NT2/D1 (cell line): ENCODE results near the gene SYCP2L.
"Not testable (repeated sequence)": the region's sequence is repeated elsewhere in the genome, so short reads cannot be mapped to it uniquely, and the experiment has no call there.

Experiments
- DNase-seq: peaks from one replicate; pipeline ENCODE4 v3.0.0-alpha.2; 2011; ENCODE audit warnings: low read depth, low spot score
- H3K27me3 ChIP-seq: 2 replicates; pipeline ENCODE4 v1.6.0; 2011; ENCODE audit warnings: mild to moderate bottlenecking; ENCODE audit not compliant: insufficient read length, insufficient read depth
- H3K36me3 ChIP-seq: 2 replicates; pipeline ENCODE4 v1.6.1; 2011; ENCODE audit warnings: mild to moderate bottlenecking, low read length, mixed read lengths; ENCODE audit not compliant: insufficient read depth, insufficient read length
- H3K4me1 ChIP-seq: 2 replicates; pipeline ENCODE4 v1.5.1; 2011; ENCODE audit not compliant: insufficient read depth, insufficient read length
- H3K4me3 ChIP-seq: 2 replicates; pipeline ENCODE4 v1.5.1; 2011; ENCODE audit warnings: low read depth; ENCODE audit not compliant: insufficient read length
- H3K9ac ChIP-seq: 2 replicates; pipeline ENCODE4 v1.6.0; 2011; ENCODE audit warnings: low read depth; ENCODE audit not compliant: insufficient read length
- H3K9me3 ChIP-seq: 2 replicates; pipeline ENCODE4 v1.5.1; 2011; ENCODE audit warnings: mild to moderate bottlenecking, low read length; ENCODE audit not compliant: insufficient read depth
- SUZ12 ChIP-seq: IDR thresholded peaks from 2 replicates; pipeline ENCODE4 v1.6.1; 2011; ENCODE audit not compliant: insufficient read length, insufficient read depth; ENCODE audit errors: extremely low read depth
- YY1 ChIP-seq: IDR thresholded peaks from 2 replicates; pipeline ENCODE4 v1.6.1; 2011; ENCODE audit not compliant: insufficient read length, insufficient read depth
- ZNF274 ChIP-seq: IDR thresholded peaks from 2 replicates; pipeline ENCODE4 v1.6.1; 2011; ENCODE audit warnings: mild to moderate bottlenecking, low read depth, low read length

SYCP2L gene

GRCh38 chr6:10995114-10995707 is 108.4 kb downstream of the SYCP2L start:
- DNase-seq = no peak
- Histone ChIP-seq H3K4me3 (no peak overlapping the region), H3K9me3 (no peaks in the 10 kb centered on the region), H3K9ac (no peak overlapping the region), H3K27me3 (no peaks in the 10 kb centered on the region), H3K36me3 (no peaks in the 10 kb centered on the region), H3K4me1 (peaks cover 2% of the 10 kb centered on the region)
- TF ChIP-seq ZNF274 = no peak
- no peak for TF ChIP-seq YY1
- no peak for TF ChIP-seq SUZ12

- no peak for DNase-seq
- Histone ChIP-seq H3K9ac (no peak overlapping the region), H3K27me3 (no peaks in the 10 kb centered on the region), H3K9me3 (no peaks in the 10 kb centered on the region), H3K4me3 (no peak overlapping the region), H3K36me3 (no peaks in the 10 kb centered on the region), H3K4me1 (peaks cover 2% of the 10 kb centered on the region)
- no peak for TF ChIP-seq YY1
- no peak for TF ChIP-seq ZNF274
- TF ChIP-seq SUZ12 = no peak
Observed at GRCh38 chr6:10999994-11000393, 113.1 kb downstream of the SYCP2L start.

GRCh38 chr6:11002176-11002575 is 115.3 kb downstream of the SYCP2L start:
- Histone ChIP-seq H3K4me1 (no peaks in the 10 kb centered on the region), H3K27me3 (no peaks in the 10 kb centered on the region)

DNA sequence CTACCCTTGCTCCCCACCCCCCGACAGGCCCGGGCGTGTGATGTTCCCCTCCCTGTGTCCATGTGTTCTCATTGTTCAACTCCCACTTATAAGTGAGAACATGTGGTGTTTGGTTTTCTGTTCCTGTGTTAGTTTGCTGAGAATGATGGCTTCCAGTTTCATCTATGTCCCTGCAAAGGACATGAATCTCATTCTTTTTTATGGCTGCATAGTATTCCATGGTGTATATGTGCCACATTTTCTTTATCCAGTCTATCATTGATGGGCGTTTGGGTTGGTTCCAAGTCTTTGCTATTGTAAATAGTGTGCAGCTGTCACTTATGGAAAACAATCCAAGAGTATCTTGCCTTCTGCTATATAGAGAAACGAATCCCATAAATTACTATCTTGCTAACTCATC is 116.4 kb downstream of the SYCP2L start:
- H3K36me3 ChIP-seq, H3K4me1 ChIP-seq, H3K9ac ChIP-seq, H3K27me3 ChIP-seq, DNase-seq, H3K4me3 ChIP-seq, H3K9me3 ChIP-seq: not testable (repeated sequence)

More at GRCh38 chr6:11002176-11002575, 115.3 kb downstream of the SYCP2L start:
- H3K36me3 ChIP-seq = no peaks in the 10 kb centered on the region
- no peak overlapping the region for H3K9ac ChIP-seq
- TF ChIP-seq SUZ12 (no peak), ZNF274 (no peak), YY1 (no peak)
- H3K9me3 ChIP-seq = no peaks in the 10 kb centered on the region
- no peak overlapping the region for H3K4me3 ChIP-seq
- DNase-seq = no peak

DNA sequence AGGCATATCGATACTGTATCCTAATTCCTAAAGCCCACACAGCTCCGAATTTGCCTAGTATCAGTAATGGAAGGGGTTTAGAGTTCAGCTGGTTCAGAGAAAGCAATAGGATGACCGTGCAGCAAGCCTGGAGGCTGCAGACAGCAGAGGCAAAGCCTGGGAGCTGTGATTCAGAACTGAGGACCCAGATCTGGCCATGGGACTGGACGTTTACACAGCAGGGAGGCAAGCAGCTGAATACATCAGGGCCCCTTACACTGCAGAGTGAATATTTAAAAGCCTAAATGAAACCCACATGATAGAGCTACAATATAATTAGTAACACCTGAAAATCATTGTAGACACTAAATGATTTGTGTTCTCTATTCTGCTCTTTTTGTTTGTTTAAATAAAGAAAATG is 119.2 kb downstream of the SYCP2L start:
- TF ChIP-seq YY1 (no peak), SUZ12 (no peak), ZNF274 (no peak)

GRCh38 chr6:11007715-11008608 is 121.1 kb downstream of the SYCP2L start:
- no peaks in the 10 kb centered on the region for H3K9me3 ChIP-seq
- DNase-seq = no peak
- no peak overlapping the region for H3K9ac ChIP-seq
- no peaks in the 10 kb centered on the region for H3K27me3 ChIP-seq
- H3K36me3 ChIP-seq = no peaks in the 10 kb centered on the region
- no peak overlapping the region for H3K4me3 ChIP-seq
- H3K4me1 ChIP-seq = no peaks in the 10 kb centered on the region
- no peak for TF ChIP-seq SUZ12
- TF ChIP-seq YY1 = no peak
- TF ChIP-seq ZNF274 = no peak

More for the DNA sequence above, 119.2 kb downstream of the SYCP2L start:
- Histone ChIP-seq H3K4me1 (no peaks in the 10 kb centered on the region), H3K36me3 (no peaks in the 10 kb centered on the region), H3K4me3 (no peak overlapping the region), H3K27me3 (no peaks in the 10 kb centered on the region), H3K9me3 (no peaks in the 10 kb centered on the region), H3K9ac (no peak overlapping the region)
- no peak for DNase-seq

GRCh38 chr6:11008821-11009220 is 122.0 kb downstream of the SYCP2L start:
- H3K9me3 ChIP-seq = no peaks in the 10 kb centered on the region
- TF ChIP-seq YY1 (no peak), ZNF274 (no peak), SUZ12 (no peak)
- no peak for DNase-seq
- H3K4me1 ChIP-seq = no peaks in the 10 kb centered on the region
- H3K36me3 ChIP-seq = no peaks in the 10 kb centered on the region
- H3K9ac ChIP-seq = no peak overlapping the region
- no peaks in the 10 kb centered on the region for H3K27me3 ChIP-seq
- no peak overlapping the region for H3K4me3 ChIP-seq
